Measurements from ENCODE around the gene ZBBX.

ZBBX gene

DNA sequence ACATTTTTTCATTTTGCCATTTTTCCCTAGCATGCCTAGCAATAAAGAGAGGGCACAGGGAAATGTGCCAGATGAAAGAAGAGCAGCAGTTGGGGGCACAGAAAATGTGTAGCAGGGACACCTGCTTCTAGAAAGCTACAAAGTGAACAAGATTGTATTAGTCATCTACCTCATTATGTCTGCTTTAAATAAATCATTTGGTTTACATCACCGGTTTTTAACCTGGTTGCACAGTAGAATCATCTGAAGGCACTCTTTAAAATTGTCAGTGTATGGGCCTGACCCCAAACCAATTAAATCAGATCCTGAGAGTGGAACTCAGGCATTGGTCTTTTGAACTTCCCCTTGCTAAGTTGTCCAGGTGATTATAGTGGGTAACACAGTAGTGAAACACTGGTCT, 73.8 kb downstream of the ZBBX start:
- DNase-seq (ENCODE audit: low read depth): no peak

DNA sequence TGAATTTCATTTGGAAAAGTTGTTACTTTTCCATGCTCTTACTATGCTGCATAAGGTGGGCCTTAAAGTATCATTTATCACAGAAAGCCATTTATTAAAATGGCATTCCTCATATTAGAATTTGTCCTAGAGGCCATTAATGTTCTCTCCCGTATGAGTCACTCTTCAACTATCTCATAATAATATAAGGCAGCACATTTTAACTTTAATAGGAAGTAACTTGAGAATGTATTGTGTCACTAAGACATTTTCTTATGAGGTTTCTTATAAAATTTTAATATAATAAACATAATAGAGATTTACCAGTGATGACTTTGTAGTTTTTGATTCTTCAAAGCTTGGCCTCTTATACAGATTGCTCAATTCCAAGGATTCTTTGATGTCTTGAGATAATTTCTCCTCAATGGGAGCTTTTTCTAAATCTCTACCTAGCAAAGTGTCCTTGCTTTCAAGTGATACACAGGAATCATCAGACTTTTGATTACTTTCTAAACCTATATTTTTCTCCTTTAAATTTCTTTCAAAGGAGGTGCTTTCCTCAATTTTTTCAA, 74.7 kb downstream of the ZBBX start:
- no peak for DNase-seq (ENCODE audit: low read depth)

- no peak for DNase-seq (ENCODE audit: low read depth)
These were observed 76.0 kb downstream of the ZBBX start for GRCh38 chr3:167304077-167304476.

DNA sequence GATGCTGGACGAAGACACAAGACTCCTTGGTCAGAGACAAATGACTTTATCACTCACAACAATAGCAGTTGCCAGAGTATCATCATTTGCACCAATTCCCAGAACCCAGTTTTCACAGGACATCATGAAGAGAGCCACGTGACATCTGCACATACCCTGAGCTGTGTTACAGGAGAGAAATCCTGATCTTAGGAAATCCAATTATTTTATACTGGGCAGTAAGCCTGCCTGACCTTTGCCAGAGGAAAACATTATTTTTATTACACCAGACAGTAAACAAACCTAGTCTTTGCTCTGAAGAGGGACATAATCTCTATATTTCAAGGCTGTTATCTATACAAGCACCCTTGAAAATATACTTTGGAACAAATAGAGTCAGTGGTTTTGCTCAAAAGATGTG, 77.4 kb downstream of the ZBBX start:
- no peak for DNase-seq (ENCODE audit: low read depth)

DNA sequence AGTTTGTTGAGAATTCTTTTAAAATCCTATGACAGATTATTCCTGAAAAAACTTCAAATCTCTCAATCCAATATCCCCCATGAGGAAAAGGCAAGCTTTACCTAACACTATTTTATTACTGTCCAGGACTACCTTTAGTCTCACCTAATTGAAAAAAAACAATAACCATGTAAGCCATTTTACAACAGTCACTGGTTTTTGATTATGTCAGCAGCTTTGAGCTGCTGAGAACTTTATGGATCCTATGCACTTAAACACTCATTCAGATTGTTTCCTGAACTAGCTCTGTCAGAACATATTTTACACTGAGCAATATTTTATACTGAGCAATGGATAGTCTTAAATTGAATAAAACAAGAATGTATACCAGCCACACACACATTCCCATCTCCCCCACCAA, 79.9 kb downstream of the ZBBX start:
- no peak for DNase-seq (ENCODE audit: low read depth)

DNA sequence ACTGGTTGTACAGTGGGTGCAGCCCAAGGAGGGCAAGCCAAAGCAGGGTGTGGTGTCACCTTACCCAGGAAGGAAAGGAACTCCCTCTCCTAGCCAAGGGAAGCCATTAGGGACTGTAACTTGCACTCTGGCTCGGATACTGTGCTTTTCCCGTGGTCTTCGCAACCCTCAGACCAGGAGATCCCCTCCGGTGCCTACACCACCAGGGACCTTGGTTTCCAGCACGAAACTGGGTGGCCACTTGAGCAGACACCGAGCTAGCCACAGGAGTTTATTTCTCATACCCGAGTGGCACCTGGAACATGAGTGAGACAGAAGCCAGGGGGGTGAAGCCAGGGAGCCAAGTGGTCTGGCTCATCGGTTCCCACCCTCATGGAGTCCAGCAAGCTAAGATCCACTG, 90.7 kb downstream of the ZBBX start:
- DNase-seq (ENCODE audit: low read depth): no peak

GRCh38 chr3:167288737-167289136, 91.4 kb downstream of the ZBBX start:
- no peak for DNase-seq (ENCODE audit: low read depth)

DNA sequence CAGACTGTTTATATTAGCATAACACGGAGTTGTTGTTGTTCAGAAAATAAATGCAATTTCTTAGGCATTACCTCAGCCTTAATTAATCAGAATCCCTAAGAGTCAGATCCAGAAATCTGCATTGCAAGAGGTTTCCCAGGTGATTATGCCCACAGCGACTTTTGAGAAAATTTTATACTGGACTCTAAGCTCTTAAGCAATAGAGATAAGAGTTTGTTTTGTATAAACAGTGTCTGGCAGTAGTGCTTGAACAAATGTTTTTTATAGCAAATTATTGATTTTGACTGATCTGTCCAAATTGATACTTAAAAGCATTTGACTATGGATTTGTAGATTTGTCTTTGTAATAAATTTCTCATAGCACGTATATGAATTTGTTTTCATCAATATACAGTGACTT, 92.8 kb downstream of the ZBBX start:
- no peak for DNase-seq (ENCODE audit: low read depth)

DNA sequence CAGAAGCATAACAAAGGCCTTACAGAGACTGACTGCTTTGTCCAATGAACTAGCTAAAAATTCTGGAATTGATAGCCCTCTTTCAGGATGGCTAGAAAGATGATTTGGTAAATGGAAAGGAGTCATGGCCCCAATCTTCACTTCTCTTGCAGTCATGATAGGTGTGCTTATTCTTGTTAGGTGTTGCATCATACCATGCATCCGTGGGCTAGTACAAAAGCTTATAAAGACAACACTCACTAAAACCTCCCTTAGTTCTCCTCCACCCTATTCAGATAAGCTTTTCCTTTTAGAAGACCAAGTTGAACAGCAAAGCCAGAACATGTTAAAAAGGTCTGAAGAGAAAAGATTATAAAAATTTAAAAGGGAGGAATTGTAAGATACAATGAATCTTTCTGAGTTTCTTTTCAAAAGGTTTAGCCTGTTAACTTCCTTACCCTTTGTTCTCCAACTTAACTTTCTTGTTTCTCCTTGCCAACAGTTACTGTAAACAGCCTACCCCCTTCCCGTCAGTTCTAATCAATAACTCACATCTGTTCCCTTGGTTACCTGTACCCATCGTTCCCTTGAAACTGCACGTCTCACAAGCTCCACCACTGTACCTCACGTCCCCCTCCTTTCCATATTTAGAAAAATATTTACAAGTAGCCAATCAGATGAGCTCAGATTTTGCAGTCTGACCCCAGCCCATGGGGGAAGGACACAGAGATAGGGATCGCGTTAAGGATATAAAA, 105.8 kb downstream of the ZBBX start:
- no peak for DNase-seq (ENCODE audit: low read depth)

- no peak for DNase-seq (ENCODE audit: low read depth)
These were observed 127.1 kb downstream of the ZBBX start for GRCh38 chr3:167253037-167253436.

DNA sequence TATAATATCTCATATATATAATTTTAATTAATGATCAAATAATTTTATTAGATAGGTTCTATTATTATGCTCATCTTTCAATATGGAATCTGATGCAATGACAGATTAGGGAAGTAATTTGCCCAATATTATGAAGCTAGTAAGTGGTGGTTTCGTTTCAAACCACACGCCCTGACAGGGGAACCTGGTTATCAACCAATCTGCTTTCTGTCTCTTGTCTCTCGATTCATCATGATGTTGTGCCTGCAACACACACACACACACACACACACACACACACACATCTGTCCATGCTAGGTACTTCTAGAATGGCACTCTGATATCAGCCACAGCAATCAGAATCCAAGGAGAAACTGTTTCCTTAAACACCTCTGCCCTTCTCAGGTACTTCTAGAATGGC, 128.4 kb downstream of the ZBBX start:
- DNase-seq (ENCODE audit: low read depth): no peak

DNA sequence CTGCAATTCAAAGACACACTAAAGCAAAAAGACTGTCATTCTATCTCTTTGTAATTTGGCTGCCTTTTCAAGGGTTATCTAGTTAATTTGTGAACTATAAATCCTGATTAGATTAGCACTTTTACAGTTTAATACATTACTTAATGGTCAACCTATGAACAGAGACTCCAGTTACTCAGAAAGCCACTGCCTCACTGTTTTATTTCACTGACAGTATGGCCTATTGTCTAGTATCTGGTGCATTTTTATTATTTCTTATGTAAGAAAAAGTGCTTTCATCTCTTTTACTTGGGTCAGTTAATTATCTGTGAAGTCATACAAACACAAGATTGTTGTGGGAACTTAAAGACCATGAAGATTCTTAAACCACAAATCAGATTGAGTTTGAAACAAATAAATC, 133.8 kb downstream of the ZBBX start:
- DNase-seq (ENCODE audit: low read depth): no peak

- DNase-seq (ENCODE audit: low read depth): no peak
These were observed 138.8 kb downstream of the ZBBX start for GRCh38 chr3:167241048-167241845.

DNA sequence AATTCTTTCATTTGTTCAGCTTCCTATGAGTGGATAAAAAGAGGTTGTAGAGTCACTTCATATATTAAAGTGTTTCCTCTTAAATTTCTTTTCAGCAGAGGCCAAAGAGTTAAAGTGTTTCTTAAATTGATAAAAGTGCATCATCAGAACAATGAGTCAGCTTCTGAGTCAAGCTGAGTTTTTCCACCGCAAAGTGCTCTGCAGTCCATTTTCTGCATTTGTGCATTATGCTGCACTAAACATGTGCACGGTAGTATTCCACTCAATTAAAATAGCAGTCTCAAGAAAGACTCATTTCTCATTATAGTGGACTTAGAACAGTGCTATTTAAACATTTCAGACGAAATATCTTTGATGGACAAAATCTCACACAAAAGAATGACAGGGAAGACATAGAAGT, 152.0 kb downstream of the ZBBX start:
- no peak for DNase-seq (ENCODE audit: low read depth)

DNA sequence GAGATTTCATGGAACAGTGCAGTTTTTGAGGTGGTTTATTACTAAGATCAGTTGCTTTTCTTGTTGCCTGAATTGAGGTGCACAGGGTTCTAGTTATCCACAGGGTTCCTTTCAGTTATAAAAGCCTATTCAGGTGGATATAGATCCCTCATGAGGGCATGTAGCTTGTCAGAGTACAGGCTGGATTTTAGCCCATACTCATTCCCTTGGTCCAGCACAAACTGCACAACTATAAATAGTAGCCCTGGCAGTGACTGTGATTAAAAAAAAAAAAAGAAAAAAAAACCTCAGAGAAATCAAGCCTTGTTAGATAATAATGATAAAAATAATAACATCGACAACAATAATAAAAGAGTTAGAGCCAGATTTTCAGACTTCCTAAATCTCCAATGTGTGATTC, 154.3 kb downstream of the ZBBX start:
- no peak for DNase-seq (ENCODE audit: low read depth)

GRCh38 chr3:167209011-167209410, 171.1 kb downstream of the ZBBX start:
- no peak for DNase-seq (ENCODE audit: low read depth)

DNA sequence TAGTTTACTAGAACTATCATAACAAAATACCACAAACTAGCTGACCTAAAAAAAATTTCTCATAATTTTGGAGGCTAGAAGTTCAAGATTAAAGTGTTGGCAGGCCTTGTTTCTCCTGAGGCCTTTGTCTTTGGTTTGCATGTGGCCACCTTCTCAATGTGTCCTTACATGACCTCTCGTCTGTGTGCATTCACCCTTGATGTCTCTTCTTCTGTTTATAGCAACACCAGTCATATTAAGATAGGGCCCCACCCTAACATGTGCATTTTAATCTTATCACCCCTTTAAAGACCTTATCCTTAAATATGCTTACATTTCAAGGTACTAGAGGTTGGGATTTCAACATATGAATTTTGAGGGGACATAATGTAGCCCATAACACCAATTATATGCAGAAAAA, 177.0 kb downstream of the ZBBX start:
- DNase-seq (ENCODE audit: low read depth): no peak

GRCh38 chr3:167198949-167199600, 181.0 kb downstream of the ZBBX start:
- no peak for DNase-seq (ENCODE audit: low read depth)

All from stimulated activated CD8-positive, alpha-beta memory T cell treated with anti-CD3 and anti-CD28 coated beads, Interleukin-15, amount 100 ng/mL, for 24 hours (primary cell).